Neuronal stem cell (in vitro differentiated cells): ENCODE measurements around the gene AGER.

Experiments used
- DNase-seq: peaks from one replicate; pipeline ENCODE4 v3.0.0-alpha.2; 2013; ENCODE audit warnings: low spot score
- H2AFZ ChIP-seq: one replicate; pipeline ENCODE4 v1.6.1; 2013; ENCODE audit warnings: mild to moderate bottlenecking, low read length, inconsistent platforms
- H2AK5ac ChIP-seq: 2 replicates; pipeline ENCODE4 v1.6.1; 2013; ENCODE audit warnings: low read depth, mild to moderate bottlenecking, inconsistent platforms, low read length, moderate library complexity, mixed read lengths
- H2BK120ac ChIP-seq: 2 replicates; pipeline ENCODE4 v1.6.1; 2013; ENCODE audit warnings: low read depth, mild to moderate bottlenecking, inconsistent platforms, low read length, moderate library complexity, mixed read lengths
- H2BK12ac ChIP-seq: one replicate; pipeline ENCODE4 v1.6.1; 2013; ENCODE audit warnings: low read length, inconsistent platforms
- H2BK15ac ChIP-seq: 2 replicates; pipeline ENCODE4 v1.6.1; 2013; ENCODE audit warnings: mild to moderate bottlenecking, low read length, inconsistent platforms, mixed read lengths
- H2BK5ac ChIP-seq: one replicate; pipeline ENCODE4 v1.6.1; 2013; ENCODE audit warnings: inconsistent platforms, mild to moderate bottlenecking, low read length, moderate library complexity
- H3K14ac ChIP-seq: one replicate; pipeline ENCODE4 v1.6.1; 2013; ENCODE audit warnings: low read length, inconsistent platforms
- H3K18ac ChIP-seq: 2 replicates; pipeline ENCODE4 v1.6.1; 2013; ENCODE audit warnings: low read length, inconsistent platforms
- H3K23ac ChIP-seq: 2 replicates; pipeline ENCODE4 v1.6.1; 2013; ENCODE audit warnings: low read depth, mild to moderate bottlenecking, mixed read lengths, low read length, inconsistent platforms; ENCODE audit not compliant: poor library complexity
- H3K27ac ChIP-seq: replicated peaks from 3 replicates; pipeline ENCODE4 v1.5.1; 2013; ENCODE audit warnings: low read length, inconsistent platforms
- H3K27me3 ChIP-seq, 3 experiments: 2 replicates each; pipeline ENCODE4 v1.6.1; 2013; ENCODE audit warnings: low read length in 3 of 3, mild to moderate bottlenecking in 2 of 3, inconsistent platforms in 1 of 3, low read depth in 1 of 3, mixed read lengths in 1 of 3, moderate library complexity in 1 of 3; ENCODE audit not compliant: control insufficient read depth in 3 of 3, insufficient read depth in 3 of 3
- H3K36me3 ChIP-seq, 2 donors: replicated peaks in 1 of 2; 2 replicates each; pipeline ENCODE4 v1.6.1; 2013; ENCODE audit warnings: low read length in 2 of 2; ENCODE audit not compliant: control insufficient read depth in 2 of 2, insufficient read depth in 2 of 2
- H3K4ac ChIP-seq: 2 replicates; pipeline ENCODE4 v1.6.1; 2013; ENCODE audit warnings: inconsistent platforms, mild to moderate bottlenecking, low read length, moderate library complexity
- H3K4me1 ChIP-seq, 2 donors: 1 replicate in 1 of 2; 2 replicates in 1 of 2; pipeline ENCODE4 v1.6.1; 2013; ENCODE audit warnings: low read length in 2 of 2, low read depth in 1 of 2; ENCODE audit not compliant: control insufficient read depth in 2 of 2, insufficient read depth in 1 of 2
- H3K4me2 ChIP-seq: one replicate; pipeline ENCODE4 v1.6.1; 2013; ENCODE audit warnings: mild to moderate bottlenecking, low read length, inconsistent platforms; ENCODE audit not compliant: insufficient read depth, poor library complexity, severe bottlenecking
- H3K4me3 ChIP-seq, 2 donors: 2 replicates each; pipeline ENCODE4 v1.5.1; 2013; ENCODE audit warnings: low read length in 2 of 2, mild to moderate bottlenecking in 2 of 2, inconsistent platforms in 1 of 2, moderate library complexity in 1 of 2
- H3K79me1 ChIP-seq: one replicate; pipeline ENCODE4 v1.6.1; 2013; ENCODE audit warnings: low read depth, mild to moderate bottlenecking, inconsistent platforms, low read length, moderate library complexity
- H3K9ac ChIP-seq: one replicate; pipeline ENCODE4 v1.6.1; 2013; ENCODE audit warnings: mild to moderate bottlenecking, low read depth, low read length, inconsistent platforms; ENCODE audit not compliant: poor library complexity
- H3K9me3 ChIP-seq, 2 donors: replicated peaks in 1 of 2; 2 replicates each; pipeline versions ENCODE3 to v1.6.1; 2013; ENCODE audit warnings: low read length in 2 of 2, mild to moderate bottlenecking in 2 of 2, inconsistent platforms in 1 of 2, low read depth in 1 of 2, mixed read lengths in 1 of 2, moderate library complexity in 1 of 2; ENCODE audit not compliant: control insufficient read depth in 2 of 2, insufficient read depth in 1 of 2
- H4K8ac ChIP-seq: one replicate; pipeline ENCODE4 v1.6.1; 2013; ENCODE audit warnings: low read depth, mild to moderate bottlenecking, inconsistent platforms, low read length, moderate library complexity
- H4K91ac ChIP-seq: one replicate; pipeline ENCODE4 v1.6.1; 2013; ENCODE audit warnings: low read length, low read depth, mild to moderate bottlenecking, inconsistent platforms; ENCODE audit not compliant: poor library complexity
- WGBS, 2 donors: extraction: QIAGEN DNeasy Blood & Tissue Kit; methylation state at CpG; one replicate each; pipeline ENCODE4 v1.1.7; 2013; ENCODE audit warnings: missing lambda C conversion rate in 2 of 2, mixed read lengths in 1 of 2; ENCODE audit not compliant: insufficient read length in 2 of 2, insufficient replicate concordance in 1 of 2; ENCODE audit errors: extremely low coverage in 2 of 2; 5-methylcytosine and 5-hydroxymethylcytosine counted together

AGER gene

GRCh38 chr6:32222333-32223230, 38.5 kb upstream of the AGER start:
- peak overlapping the region; percentile 78 for H3K18ac ChIP-seq
- no CpG with 5 or more reads among the region's 8 CpGs for WGBS, 2 donors
- peaks cover 5 to 16% of the 10 kb centered on the region in 2 donors for H3K4me1 ChIP-seq
- H2BK12ac ChIP-seq: no peak overlapping the region
- peak overlapping the region; percentile 2 for H2BK5ac ChIP-seq
- no peak overlapping the region for H3K4ac ChIP-seq
- H2AK5ac ChIP-seq: peak overlapping the region; percentile 66
- H4K91ac ChIP-seq: peak overlapping the region; percentile 9
- no peak overlapping the region for H2BK120ac ChIP-seq
- H2AFZ ChIP-seq: peak overlapping the region; percentile 72
- peak overlapping the region; percentile 34 for H3K23ac ChIP-seq
- no peak overlapping the region for H3K4me3 ChIP-seq
- H3K36me3 ChIP-seq: no peaks in the 10 kb centered on the region
- H2BK15ac ChIP-seq: peak overlapping the region; percentile 69
- H3K14ac ChIP-seq: no peak overlapping the region
- no peaks in the 10 kb centered on the region for H3K79me1 ChIP-seq
- H3K27ac ChIP-seq: no peak overlapping the region
- no peak overlapping the region for H3K9ac ChIP-seq
- no peaks in the 10 kb centered on the region for H3K9me3 ChIP-seq
- peaks cover 0 to 39% (median 0%) of the 10 kb centered on the region in 3 experiments for H3K27me3 ChIP-seq
- DNase-seq: no peak
- no peak overlapping the region for H3K4me2 ChIP-seq
- H4K8ac ChIP-seq: no peak overlapping the region

GRCh38 chr6:32220021-32220420, 36.0 kb upstream of the AGER start:
- Histone ChIP-seq H3K18ac (peak overlapping the region; percentile 85), H3K4me2 (no peak overlapping the region), H2AFZ (no peak overlapping the region), H3K9me3 (no peaks in the 10 kb centered on the region), H3K23ac (no peak overlapping the region), H4K91ac (no peak overlapping the region), H2AK5ac (peak overlapping the region; percentile 76), H2BK5ac (no peak overlapping the region), H4K8ac (no peak overlapping the region), H3K4me1 (peaks cover 5 to 16% of the 10 kb centered on the region in 2 donors), H2BK120ac (no peak overlapping the region), H3K4ac (no peak overlapping the region), H3K14ac (no peak overlapping the region), H3K27me3 (peaks cover 0 to 46% (median 0%) of the 10 kb centered on the region in 3 experiments), H3K9ac (no peak overlapping the region), H2BK12ac (no peak overlapping the region), H3K27ac (no peak overlapping the region), H2BK15ac (peak overlapping the region; percentile 69), H3K36me3 (no peaks in the 10 kb centered on the region), H3K4me3 (no peak overlapping the region), H3K79me1 (no peaks in the 10 kb centered on the region)
- no CpG with 5 or more reads among the region's 4 CpGs for WGBS, 2 donors
- DNase-seq: no peak

GRCh38 chr6:32218167-32218566, 34.1 kb upstream of the AGER start:
- no peak overlapping the region for H3K4me2 ChIP-seq
- no peak overlapping the region for H3K4me3 ChIP-seq
- DNase-seq: no peak
- H2BK12ac ChIP-seq: no peak overlapping the region
- H3K14ac ChIP-seq: no peak overlapping the region
- H4K8ac ChIP-seq: no peak overlapping the region
- no peak overlapping the region for H3K4ac ChIP-seq
- no peak overlapping the region for H2BK15ac ChIP-seq
- H2BK5ac ChIP-seq: no peak overlapping the region
- peak overlapping the region; percentile 66 for H2BK120ac ChIP-seq
- H4K91ac ChIP-seq: no peak overlapping the region
- no peak overlapping the region for H3K9ac ChIP-seq
- no peaks in the 10 kb centered on the region for H3K9me3 ChIP-seq
- H2AK5ac ChIP-seq: no peak overlapping the region
- H3K79me1 ChIP-seq: no peaks in the 10 kb centered on the region
- H3K27me3 ChIP-seq: peaks cover 0 to 40% (median 0%) of the 10 kb centered on the region in 3 experiments
- no peak overlapping the region for H2AFZ ChIP-seq
- H3K23ac ChIP-seq: no peak overlapping the region
- no peaks in the 10 kb centered on the region for H3K36me3 ChIP-seq
- H3K18ac ChIP-seq: no peak overlapping the region
- no peak overlapping the region for H3K27ac ChIP-seq
- WGBS, 2 donors: no CpG with 5 or more reads among the region's 7 CpGs
- H3K4me1 ChIP-seq: peaks cover 2 to 6% of the 10 kb centered on the region in 2 donors

GRCh38 chr6:32216998-32217397, 32.9 kb upstream of the AGER start:
- H3K4me2 ChIP-seq: no peak overlapping the region
- peak overlapping the region in 1 of 2 donors; percentile 8 for H3K4me3 ChIP-seq
- DNase-seq: no peak
- H3K79me1 ChIP-seq: no peaks in the 10 kb centered on the region
- WGBS, 2 donors: no CpG with 5 or more reads among the region's 11 CpGs
- no peaks in the 10 kb centered on the region for H3K4me1 ChIP-seq
- no peak overlapping the region for H2BK120ac ChIP-seq
- H3K36me3 ChIP-seq: no peaks in the 10 kb centered on the region
- H3K23ac ChIP-seq: no peak overlapping the region
- no peak overlapping the region for H3K4ac ChIP-seq
- H2BK15ac ChIP-seq: peak overlapping the region; percentile 35
- H2AFZ ChIP-seq: no peak overlapping the region
- no peak overlapping the region for H3K18ac ChIP-seq
- H3K14ac ChIP-seq: no peak overlapping the region
- no peak overlapping the region for H3K27ac ChIP-seq
- peak overlapping the region; percentile 91 for H2AK5ac ChIP-seq
- H3K27me3 ChIP-seq: peaks cover 0 to 37% (median 0%) of the 10 kb centered on the region in 3 experiments
- no peak overlapping the region for H3K9ac ChIP-seq
- H2BK12ac ChIP-seq: no peak overlapping the region
- H4K91ac ChIP-seq: peak overlapping the region; percentile 22
- no peaks in the 10 kb centered on the region for H3K9me3 ChIP-seq
- no peak overlapping the region for H2BK5ac ChIP-seq
- no peak overlapping the region for H4K8ac ChIP-seq
